ENCODE data around the gene NTRK3.

DNA sequence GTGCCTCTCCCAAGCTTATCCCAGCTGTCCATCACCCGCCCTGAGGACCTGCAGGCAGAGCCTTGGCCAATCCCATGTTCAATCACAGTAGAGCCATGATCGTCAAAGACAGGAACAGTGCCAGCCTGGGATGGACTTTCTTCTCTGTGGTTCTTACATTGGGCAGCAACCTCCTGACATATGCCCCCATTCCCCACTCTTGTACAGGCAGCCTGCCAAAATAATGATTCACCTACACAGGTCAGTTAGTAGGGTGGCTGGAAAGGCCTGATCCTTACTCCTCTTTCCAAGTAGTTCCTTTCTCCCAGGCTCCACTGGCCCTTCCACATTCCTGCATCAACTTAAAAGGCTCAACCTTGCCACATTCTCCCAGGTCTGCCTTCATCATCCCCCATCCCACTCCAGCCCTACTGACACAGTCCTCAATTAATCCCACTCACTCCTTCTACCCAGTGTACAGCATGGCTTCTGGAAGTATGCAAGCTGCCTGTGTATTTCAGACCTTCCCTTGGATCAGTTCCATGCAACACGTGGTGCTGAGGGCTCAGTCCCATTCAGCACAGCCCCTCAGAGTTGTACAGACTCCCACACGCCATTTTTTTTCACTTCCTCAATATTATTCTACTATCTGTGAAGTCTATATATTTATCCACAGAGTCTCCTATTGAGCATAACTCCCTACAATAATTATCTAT is 189.8 kb downstream of the NTRK3 start:
- TF ChIP-seq, protein P1, sequence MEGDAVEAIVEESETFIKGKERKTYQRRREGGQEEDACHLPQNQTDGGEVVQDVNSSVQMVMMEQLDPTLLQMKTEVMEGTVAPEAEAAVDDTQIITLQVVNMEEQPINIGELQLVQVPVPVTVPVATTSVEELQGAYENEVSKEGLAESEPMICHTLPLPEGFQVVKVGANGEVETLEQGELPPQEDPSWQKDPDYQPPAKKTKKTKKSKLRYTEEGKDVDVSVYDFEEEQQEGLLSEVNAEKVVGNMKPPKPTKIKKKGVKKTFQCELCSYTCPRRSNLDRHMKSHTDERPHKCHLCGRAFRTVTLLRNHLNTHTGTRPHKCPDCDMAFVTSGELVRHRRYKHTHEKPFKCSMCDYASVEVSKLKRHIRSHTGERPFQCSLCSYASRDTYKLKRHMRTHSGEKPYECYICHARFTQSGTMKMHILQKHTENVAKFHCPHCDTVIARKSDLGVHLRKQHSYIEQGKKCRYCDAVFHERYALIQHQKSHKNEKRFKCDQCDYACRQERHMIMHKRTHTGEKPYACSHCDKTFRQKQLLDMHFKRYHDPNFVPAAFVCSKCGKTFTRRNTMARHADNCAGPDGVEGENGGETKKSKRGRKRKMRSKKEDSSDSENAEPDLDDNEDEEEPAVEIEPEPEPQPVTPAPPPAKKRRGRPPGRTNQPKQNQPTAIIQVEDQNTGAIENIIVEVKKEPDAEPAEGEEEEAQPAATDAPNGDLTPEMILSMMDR (IDR thresholded peaks at IDR 0.05; ENCODE audit: insufficient read depth, low read length) = no peak
- TF ChIP-seq POLR2AphosphoS5 (IDR thresholded peaks at IDR 0.05; ENCODE audit: low read depth) (no peak), GABPA (IDR thresholded peaks at IDR 0.05; ENCODE audit: low read depth) (no peak)
- TF ChIP-seq, protein P2, sequence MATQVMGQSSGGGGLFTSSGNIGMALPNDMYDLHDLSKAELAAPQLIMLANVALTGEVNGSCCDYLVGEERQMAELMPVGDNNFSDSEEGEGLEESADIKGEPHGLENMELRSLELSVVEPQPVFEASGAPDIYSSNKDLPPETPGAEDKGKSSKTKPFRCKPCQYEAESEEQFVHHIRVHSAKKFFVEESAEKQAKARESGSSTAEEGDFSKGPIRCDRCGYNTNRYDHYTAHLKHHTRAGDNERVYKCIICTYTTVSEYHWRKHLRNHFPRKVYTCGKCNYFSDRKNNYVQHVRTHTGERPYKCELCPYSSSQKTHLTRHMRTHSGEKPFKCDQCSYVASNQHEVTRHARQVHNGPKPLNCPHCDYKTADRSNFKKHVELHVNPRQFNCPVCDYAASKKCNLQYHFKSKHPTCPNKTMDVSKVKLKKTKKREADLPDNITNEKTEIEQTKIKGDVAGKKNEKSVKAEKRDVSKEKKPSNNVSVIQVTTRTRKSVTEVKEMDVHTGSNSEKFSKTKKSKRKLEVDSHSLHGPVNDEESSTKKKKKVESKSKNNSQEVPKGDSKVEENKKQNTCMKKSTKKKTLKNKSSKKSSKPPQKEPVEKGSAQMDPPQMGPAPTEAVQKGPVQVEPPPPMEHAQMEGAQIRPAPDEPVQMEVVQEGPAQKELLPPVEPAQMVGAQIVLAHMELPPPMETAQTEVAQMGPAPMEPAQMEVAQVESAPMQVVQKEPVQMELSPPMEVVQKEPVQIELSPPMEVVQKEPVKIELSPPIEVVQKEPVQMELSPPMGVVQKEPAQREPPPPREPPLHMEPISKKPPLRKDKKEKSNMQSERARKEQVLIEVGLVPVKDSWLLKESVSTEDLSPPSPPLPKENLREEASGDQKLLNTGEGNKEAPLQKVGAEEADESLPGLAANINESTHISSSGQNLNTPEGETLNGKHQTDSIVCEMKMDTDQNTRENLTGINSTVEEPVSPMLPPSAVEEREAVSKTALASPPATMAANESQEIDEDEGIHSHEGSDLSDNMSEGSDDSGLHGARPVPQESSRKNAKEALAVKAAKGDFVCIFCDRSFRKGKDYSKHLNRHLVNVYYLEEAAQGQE (IDR thresholded peaks at IDR 0.05; ENCODE audit: insufficient replicate concordance, low read depth) = no peak
